Measurements from ENCODE around the gene XPNPEP2. TPM values are rescaled to one million over a fixed set of nuclear protein-coding genes. Genes with fewer than 3 reads are reported as not detected.

XPNPEP2 gene
- total RNA-seq, 1 donor from 2014 or later, result 2.0 TPM

DNA sequence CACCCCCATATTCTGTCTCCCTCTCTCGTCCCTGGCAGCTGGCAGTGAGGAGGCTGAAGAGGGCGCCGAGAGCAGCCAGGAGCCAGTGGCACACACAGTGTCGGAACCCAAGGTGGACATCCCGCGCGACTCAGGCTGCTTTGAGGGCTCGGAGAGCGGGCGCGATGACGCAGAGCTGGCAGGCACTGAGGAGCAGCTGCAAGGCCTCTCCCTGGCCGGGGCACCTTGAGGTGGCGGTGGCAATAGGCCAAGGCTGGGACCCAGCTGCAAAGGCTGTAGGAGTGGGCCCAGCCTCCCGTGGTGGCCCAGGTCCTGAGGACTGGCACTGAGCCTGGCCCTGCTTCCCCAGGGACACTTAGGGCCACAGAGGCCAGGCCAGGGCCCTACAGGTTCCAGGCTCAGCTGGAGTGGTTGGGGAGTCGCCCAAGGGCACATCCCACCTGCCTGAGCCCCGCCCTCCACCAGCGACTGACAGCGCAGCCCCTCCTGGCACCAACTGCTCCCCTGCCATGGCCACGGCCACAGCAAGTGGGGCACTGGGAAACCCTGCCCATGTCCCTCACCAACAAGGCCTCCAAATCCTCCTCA lies 54.9 kb downstream of the XPNPEP2 start:
- DNase-seq (ENCODE audit: low spot score), result no peak

DNA sequence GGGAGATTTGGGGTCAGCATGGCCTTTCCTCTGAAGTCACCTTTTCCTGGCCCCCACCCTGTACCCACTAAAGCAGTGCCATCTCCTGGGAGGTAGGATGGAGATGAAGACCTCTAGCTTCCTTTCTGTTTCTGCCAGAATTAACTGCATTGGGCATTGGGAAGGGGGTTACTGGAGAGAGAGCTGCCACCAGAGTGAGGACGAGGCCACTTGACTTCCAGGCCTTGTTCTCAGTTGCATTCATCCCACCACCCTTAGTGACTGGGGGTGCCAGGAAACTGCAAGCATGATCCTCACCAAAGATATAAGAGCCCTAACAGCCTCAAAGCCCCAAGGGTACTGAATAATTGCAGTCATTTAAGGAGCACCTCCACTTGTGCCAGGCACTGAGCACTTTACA lies 56.8 kb downstream of the XPNPEP2 start:
- DNase-seq (ENCODE audit: low spot score) (no peak), ATAC-seq (no peak)

More for the DNA sequence above, 54.9 kb downstream of the XPNPEP2 start:
- ATAC-seq, result no peak

DNA sequence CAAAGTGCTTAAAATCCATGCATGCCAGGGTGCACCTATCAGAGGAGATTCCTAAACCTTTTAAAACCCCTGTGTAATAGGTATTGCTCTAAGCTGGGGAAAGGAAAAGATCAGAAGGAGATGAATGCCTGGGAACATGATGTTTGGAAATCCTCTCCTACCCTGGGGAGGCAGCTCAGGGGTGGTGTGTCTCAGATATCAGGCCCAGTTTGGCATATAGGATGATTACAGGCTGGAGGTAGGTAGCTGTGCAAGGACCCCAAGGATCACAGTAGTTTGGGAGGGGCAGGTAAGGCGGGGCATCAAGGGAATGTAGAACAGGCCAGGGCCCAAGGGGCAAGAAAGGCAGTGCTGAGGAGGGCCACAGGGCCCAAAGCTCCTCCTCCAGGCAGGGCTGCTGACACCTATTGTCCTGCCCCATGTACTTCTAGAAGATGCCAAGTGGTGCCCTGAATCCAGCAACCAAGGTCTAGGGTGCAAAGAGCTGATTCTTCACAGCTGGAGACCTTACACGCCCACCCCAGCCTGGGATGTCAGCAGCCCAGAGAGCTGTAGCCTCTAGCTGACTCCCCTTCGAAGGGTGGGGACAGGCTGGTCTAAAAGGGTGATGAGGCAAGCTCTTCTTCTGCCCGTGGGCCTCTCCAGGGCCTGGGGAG lies 58.6 kb downstream of the XPNPEP2 start:
- no peak for ATAC-seq
- no peak for DNase-seq (ENCODE audit: low spot score)

DNA sequence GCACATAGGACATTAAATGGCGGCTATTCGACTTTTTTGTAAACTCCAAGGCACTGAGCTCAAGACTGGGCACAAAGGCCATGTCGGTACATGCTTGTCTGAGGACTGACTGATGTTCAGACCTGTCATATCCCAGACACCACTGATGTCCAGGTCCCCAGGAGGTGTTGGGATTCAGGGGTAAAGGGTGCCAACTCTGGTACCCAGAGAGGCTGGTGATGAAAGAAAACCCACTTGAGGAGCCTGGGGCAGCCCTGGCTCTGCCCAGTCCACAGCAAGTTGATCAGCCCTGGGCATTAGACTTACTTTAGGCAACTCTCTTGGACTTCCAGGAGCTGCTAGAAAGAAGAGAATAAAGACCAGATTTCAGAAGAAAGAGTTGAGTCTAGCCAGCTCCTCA lies 59.7 kb downstream of the XPNPEP2 start:
- no peak for DNase-seq (ENCODE audit: low spot score)
- ATAC-seq, result no peak

GRCh38 chrX:129798888-129799287 lies 60.1 kb downstream of the XPNPEP2 start:
- ATAC-seq, result no peak
- no peak for DNase-seq (ENCODE audit: low spot score)

DNA sequence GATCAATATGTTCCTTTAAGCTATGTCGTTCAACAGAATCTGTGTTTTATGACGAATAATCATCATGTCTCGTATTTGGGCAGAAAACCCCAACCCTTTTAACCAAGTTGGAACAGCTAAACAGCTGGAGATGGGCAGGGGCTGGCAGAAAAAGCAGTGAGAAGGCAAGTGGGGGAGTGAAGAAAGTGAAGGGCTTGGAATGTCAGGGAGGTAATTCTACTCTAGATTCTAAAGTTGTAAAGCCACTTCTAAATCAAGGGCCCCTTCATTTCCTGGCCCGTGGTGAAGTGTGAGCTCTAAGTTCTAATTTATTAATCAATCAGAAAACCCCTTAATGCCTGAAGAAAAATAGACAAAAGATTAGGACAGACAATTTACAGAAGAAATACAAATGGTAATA lies 61.4 kb downstream of the XPNPEP2 start:
- no peak for DNase-seq (ENCODE audit: low spot score)
- ATAC-seq, result no peak

- DNase-seq (ENCODE audit: low spot score) (no peak), ATAC-seq (no peak)
Measured at GRCh38 chrX:129802863-129803262, 64.1 kb downstream of the XPNPEP2 start.

GRCh38 chrX:129804806-129805205 lies 66.0 kb downstream of the XPNPEP2 start:
- DNase-seq (ENCODE audit: low spot score) (no peak), ATAC-seq (no peak)

GRCh38 chrX:129808158-129808828 lies 69.5 kb downstream of the XPNPEP2 start:
- DNase-seq (ENCODE audit: low spot score), result no peak
- ATAC-seq, result peak; percentile 60

GRCh38 chrX:129808829-129809796 lies 70.3 kb downstream of the XPNPEP2 start:
- ATAC-seq (no peak), DNase-seq (ENCODE audit: low spot score) (no peak)

DNA sequence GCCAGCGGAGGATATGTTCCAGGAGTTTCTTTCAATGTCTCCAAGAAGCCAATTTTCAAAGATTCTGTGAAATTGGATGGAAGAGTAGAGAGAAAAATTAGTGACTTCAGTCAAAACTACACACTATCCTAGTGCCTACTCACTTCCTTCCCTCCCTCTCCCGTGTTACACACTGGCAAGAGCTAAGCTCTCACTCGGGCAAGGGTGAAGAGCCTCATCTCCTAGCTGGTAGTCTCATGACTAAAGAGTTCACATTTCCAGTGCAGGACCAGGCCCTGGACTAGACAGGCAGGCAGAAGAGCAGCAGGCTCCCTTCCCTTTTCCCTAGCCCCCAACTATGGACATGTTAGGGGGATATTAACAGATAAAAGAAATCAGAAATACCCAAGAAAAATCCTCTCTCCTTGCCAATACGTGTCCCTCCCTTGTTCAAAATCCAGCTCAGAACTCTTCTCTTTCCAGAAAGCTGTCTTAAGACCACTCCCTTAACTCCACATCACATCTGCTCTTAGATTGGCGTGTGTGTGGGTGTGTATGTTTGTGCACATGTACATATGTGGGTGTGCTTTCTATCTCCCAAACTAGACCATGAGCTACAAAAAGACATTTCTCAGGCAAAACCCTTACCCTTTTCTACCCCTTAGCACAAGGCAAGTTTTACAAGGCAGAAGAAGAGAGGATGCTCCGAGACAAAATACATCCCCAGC lies 75.0 kb downstream of the XPNPEP2 start:
- no peak for DNase-seq (ENCODE audit: low spot score)
- no peak for ATAC-seq

DNA sequence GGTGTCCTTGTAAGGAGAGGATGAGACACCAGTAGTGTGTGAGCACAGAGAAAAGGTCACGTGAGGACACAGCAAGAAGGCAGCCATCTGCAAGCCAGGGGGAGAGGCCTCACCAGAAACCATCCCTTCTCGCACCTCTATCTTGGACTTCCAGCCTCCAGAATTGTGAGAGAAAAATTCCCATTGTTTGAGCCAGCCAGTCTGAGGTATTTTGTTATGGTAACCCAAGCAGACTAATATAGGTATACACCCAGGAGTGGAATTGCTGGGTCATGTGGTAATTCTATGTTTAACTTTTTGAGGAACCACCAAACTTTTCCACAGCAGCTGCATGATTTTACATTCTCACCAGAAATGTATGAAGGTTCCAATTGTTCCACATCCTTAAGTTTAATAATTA lies 79.3 kb downstream of the XPNPEP2 start:
- ATAC-seq, result no peak
- no peak for DNase-seq (ENCODE audit: low spot score)

Other genes starting within 250 kb of the XPNPEP2 start
- 22.7 TPM for gene SMARCA1, start 215.5 kb upstream of the XPNPEP2 start, total RNA-seq
- 7.5 TPM for gene OCRL, start 198.7 kb upstream of the XPNPEP2 start, total RNA-seq
- 1.2 TPM for gene APLN, start 84.0 kb upstream of the XPNPEP2 start, total RNA-seq
- 2.4 TPM for gene SASH3, start 41.0 kb downstream of the XPNPEP2 start, total RNA-seq
- gene ZDHHC9, start 104.9 kb downstream of the XPNPEP2 start, total RNA-seq, result 30.3 TPM
- gene UTP14A, start 167.2 kb downstream of the XPNPEP2 start, total RNA-seq, result 5.1 TPM
- 8.1 TPM for gene BCORL1, start 243.7 kb downstream of the XPNPEP2 start, total RNA-seq